ENCODE results near the gene NOL8.

GRCh38 chr9:92325269-92325990, at the start of gene NOL8, which contains the start of gene CENPP:
- TF ChIP-seq CEBPB (IDR thresholded peaks at IDR 0.05) (no peak), MAX (IDR thresholded peaks at IDR 0.05) (peak; percentile 92), EP300 (IDR thresholded peaks at IDR 0.05; ENCODE audit: borderline replicate concordance) (peak; percentile 53), TAF1 (IDR thresholded peaks at IDR 0.05; ENCODE audit: low read depth) (peak; percentile 86), ZBTB7A (IDR thresholded peaks at IDR 0.05; ENCODE audit: low read depth) (no peak; the same call in 1 of the 2 replicates), NFIC (IDR thresholded peaks at IDR 0.05) (peak; percentile 45)

All from Ishikawa (cell line).